ENCODE measurements around the gene CCM2.
"Not testable (repeated sequence)": the region's sequence is repeated elsewhere in the genome, so short reads cannot be mapped to it uniquely, and the experiment has no call there.

Gene CCM2

GRCh38 chr7:45105588-45106188 lies 105.7 kb downstream of the CCM2 start:
- no peak for DNase-seq

GRCh38 chr7:45106820-45107219 lies 106.8 kb downstream of the CCM2 start:
- no peak for DNase-seq

GRCh38 chr7:45107356-45107755 lies 107.4 kb downstream of the CCM2 start:
- no peak for DNase-seq

DNA sequence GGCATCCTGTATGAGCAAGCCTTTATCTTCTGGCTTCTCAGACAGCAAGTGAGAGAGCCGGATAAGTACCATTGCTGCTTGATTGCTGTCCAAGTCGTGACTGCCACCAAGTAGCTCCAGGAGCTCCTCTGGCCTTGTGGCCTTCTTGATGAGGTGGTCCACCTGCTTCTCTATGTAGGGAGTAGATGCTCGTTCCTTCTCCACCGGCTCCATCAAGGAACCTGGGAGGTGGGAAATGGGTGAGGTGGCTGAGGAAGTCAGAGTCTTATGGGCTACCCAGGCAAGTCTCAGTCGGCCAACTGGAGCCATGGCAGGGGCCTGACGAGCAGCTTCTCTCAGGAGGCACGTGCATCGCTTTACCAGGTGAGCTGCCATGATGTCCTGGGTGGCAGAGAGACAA lies 108.9 kb downstream of the CCM2 start:
- no peak for DNase-seq

- DNase-seq = peak; percentile 99
Measured at GRCh38 chr7:45111298-45112223, 111.6 kb downstream of the CCM2 start, which contains the start of gene TBRG4. TSS of gene TBRG4 (minus strand) at chr7:45111697. CDS start at chr7:45109237, 2,460 bp downstream.

GRCh38 chr7:45112648-45113047 lies 112.6 kb downstream of the CCM2 start:
- no peak for DNase-seq

GRCh38 chr7:45114257-45114656 lies 114.3 kb downstream of the CCM2 start:
- DNase-seq = not testable (repeated sequence)

- DNase-seq = no peak
Measured at GRCh38 chr7:45114926-45115325, 114.9 kb downstream of the CCM2 start.

GRCh38 chr7:45116048-45116447 lies 116.0 kb downstream of the CCM2 start:
- DNase-seq = no peak

DNA sequence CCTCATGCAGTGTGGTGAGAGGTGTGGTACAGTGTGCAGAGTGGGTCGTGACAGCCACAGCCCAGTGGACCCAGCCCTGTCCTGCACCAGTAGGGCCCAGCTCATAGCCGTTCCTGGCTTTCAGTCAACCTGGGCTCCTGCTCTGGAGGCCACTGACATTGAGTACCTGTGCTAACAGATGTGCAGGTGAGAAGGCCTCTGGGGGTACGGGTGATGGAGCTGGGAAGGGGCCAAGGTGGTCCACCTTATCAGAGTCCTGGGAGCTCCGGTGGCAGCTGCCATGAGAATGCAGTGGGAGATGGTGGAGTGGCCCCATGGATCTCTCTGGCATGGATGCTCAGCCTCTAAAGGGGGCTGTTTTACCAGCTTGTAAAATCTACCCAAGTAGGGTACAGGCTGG lies 117.6 kb downstream of the CCM2 start:
- DNase-seq = no peak

- no peak for DNase-seq
Measured at GRCh38 chr7:45118292-45118691, 118.3 kb downstream of the CCM2 start.

GRCh38 chr7:45118889-45119331 lies 118.9 kb downstream of the CCM2 start:
- no peak for DNase-seq

GRCh38 chr7:45119550-45119949 lies 119.5 kb downstream of the CCM2 start:
- DNase-seq = no peak

- DNase-seq = no peak
Measured at GRCh38 chr7:45122975-45123860, 123.2 kb downstream of the CCM2 start.

- no peak for DNase-seq
Measured at GRCh38 chr7:45123913-45124710, 124.1 kb downstream of the CCM2 start.

DNA sequence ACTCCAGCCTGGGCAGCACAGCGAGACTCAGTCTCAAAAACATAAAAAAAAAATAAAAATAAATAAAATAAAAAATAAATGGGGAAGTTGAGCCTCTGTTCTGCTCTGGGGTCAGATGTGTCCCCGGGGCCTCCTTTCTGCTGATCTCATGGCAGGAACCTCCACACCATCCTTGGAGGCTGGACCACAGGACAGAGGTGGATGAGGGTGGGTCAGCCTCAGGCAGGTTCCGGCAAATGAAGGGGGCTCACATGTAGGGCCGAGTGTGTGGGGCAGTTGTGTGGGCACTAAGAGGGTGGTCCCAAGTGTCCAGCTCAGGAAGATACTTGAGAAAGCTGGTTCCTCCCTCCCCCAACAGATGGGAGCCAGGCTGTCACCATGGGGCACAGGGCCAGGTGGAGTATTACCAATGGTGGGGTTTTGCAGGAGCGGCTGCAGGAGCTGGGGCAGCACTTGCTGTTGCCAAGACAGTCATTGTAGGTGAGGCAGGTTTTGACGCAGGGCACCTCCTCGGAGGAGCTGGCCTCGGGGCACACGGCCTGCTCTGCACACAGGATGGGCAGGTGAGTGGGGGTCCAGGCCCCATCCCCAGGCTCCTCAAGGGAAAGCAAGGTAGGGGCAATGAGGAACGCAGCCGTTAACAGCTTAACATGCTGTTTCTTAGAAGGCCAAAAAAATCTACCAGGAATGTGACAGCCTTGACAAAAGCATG lies 125.3 kb downstream of the CCM2 start:
- DNase-seq = no peak
